IPS-18a (cell line): ENCODE data around the gene OR5M8.

ENCODE experiments used
- H3K27ac ChIP-seq: one replicate; pipeline ENCODE4 v1.5.1; 2013; ENCODE audit warnings: low read length
- H3K27me3 ChIP-seq: one replicate; pipeline ENCODE4 v1.6.1; 2013; ENCODE audit warnings: mild to moderate bottlenecking, low read length; ENCODE audit not compliant: control insufficient read depth, insufficient read depth
- H3K36me3 ChIP-seq: one replicate; pipeline ENCODE4 v1.6.1; 2013; ENCODE audit warnings: low read depth, low read length; ENCODE audit not compliant: control insufficient read depth
- H3K4me1 ChIP-seq: one replicate; pipeline ENCODE4 v1.6.1; 2013; ENCODE audit warnings: low read depth, low read length; ENCODE audit not compliant: control insufficient read depth
- H3K4me3 ChIP-seq: one replicate; pipeline ENCODE4 v1.5.1; 2013; ENCODE audit warnings: low read length
- H3K9ac ChIP-seq: one replicate; pipeline ENCODE4 v1.6.1; 2013; ENCODE audit warnings: mild to moderate bottlenecking, low read length, moderate library complexity
- H3K9me3 ChIP-seq: one replicate; pipeline ENCODE4 v1.6.1; 2013; ENCODE audit warnings: low read depth, low read length; ENCODE audit not compliant: control insufficient read depth

The OR5M8 gene

GRCh38 chr11:56491270-56491669, at the start of gene OR5M8:
TSS of gene OR5M8 (minus strand) at chr11:56491370. CDS start at chr11:56491370, 0 bp downstream.
- Histone ChIP-seq H3K4me3 (no peak within 1 kb of the TSS), H3K27ac (no peak within 1 kb of the TSS), H3K4me1 (no peaks in the 10 kb centered on the region), H3K9ac (no peak within 1 kb of the TSS), H3K36me3 (no peaks in the 10 kb centered on the region), H3K27me3 (no peaks in the 10 kb centered on the region), H3K9me3 (no peaks in the 10 kb centered on the region)

- Histone ChIP-seq H3K4me3 (no peak overlapping the region), H3K27ac (no peak overlapping the region), H3K36me3 (no peaks in the 10 kb centered on the region), H3K9me3 (peaks cover 3% of the 10 kb centered on the region), H3K27me3 (no peaks in the 10 kb centered on the region), H3K9ac (no peak overlapping the region), H3K4me1 (no peaks in the 10 kb centered on the region)
Observed at GRCh38 chr11:56533054-56533740, 42.0 kb upstream of the OR5M8 start.

- H3K9me3 ChIP-seq, result peaks cover 3% of the 10 kb centered on the region
- H3K36me3 ChIP-seq, result no peaks in the 10 kb centered on the region
- no peaks in the 10 kb centered on the region for H3K27me3 ChIP-seq
- H3K4me1 ChIP-seq, result no peaks in the 10 kb centered on the region
- no peak overlapping the region for H3K27ac ChIP-seq
- H3K4me3 ChIP-seq, result no peak overlapping the region
- no peak overlapping the region for H3K9ac ChIP-seq
Observed at GRCh38 chr11:56531856-56532255, 40.7 kb upstream of the OR5M8 start.

- Histone ChIP-seq H3K4me1 (no peaks in the 10 kb centered on the region), H3K4me3 (no peak overlapping the region), H3K27me3 (no peaks in the 10 kb centered on the region), H3K36me3 (no peaks in the 10 kb centered on the region), H3K9me3 (no peaks in the 10 kb centered on the region), H3K27ac (no peak overlapping the region), H3K9ac (no peak overlapping the region)
Observed at GRCh38 chr11:56522008-56522407, 30.8 kb upstream of the OR5M8 start.

GRCh38 chr11:56513280-56513679, 22.1 kb upstream of the OR5M8 start:
- Histone ChIP-seq H3K36me3 (no peaks in the 10 kb centered on the region), H3K27me3 (no peaks in the 10 kb centered on the region), H3K9me3 (no peaks in the 10 kb centered on the region), H3K9ac (no peak overlapping the region), H3K4me3 (no peak overlapping the region), H3K27ac (no peak overlapping the region), H3K4me1 (no peaks in the 10 kb centered on the region)

- Histone ChIP-seq H3K27me3 (no peaks in the 10 kb centered on the region), H3K9ac (no peak overlapping the region), H3K9me3 (no peaks in the 10 kb centered on the region), H3K36me3 (no peaks in the 10 kb centered on the region), H3K4me1 (no peaks in the 10 kb centered on the region), H3K27ac (no peak overlapping the region), H3K4me3 (no peak overlapping the region)
Observed at GRCh38 chr11:56509439-56509838, 18.3 kb upstream of the OR5M8 start.

- Histone ChIP-seq H3K27ac (no peak overlapping the region), H3K9me3 (no peaks in the 10 kb centered on the region), H3K9ac (no peak overlapping the region), H3K4me1 (no peaks in the 10 kb centered on the region), H3K27me3 (no peaks in the 10 kb centered on the region), H3K4me3 (no peak overlapping the region), H3K36me3 (no peaks in the 10 kb centered on the region)
Observed at GRCh38 chr11:56497010-56497409, 5.8 kb upstream of the OR5M8 start.

- Histone ChIP-seq H3K9me3 (no peaks in the 10 kb centered on the region), H3K36me3 (no peaks in the 10 kb centered on the region), H3K27me3 (no peaks in the 10 kb centered on the region), H3K4me1 (no peaks in the 10 kb centered on the region), H3K27ac (no peak overlapping the region), H3K9ac (no peak overlapping the region), H3K4me3 (no peak overlapping the region)
Observed at GRCh38 chr11:56495117-56495516, 3.9 kb upstream of the OR5M8 start.

GRCh38 chr11:56486801-56487200, 4.4 kb downstream of the OR5M8 start:
- H3K9me3 ChIP-seq, result no peaks in the 10 kb centered on the region
- H3K36me3 ChIP-seq, result no peaks in the 10 kb centered on the region
- no peaks in the 10 kb centered on the region for H3K27me3 ChIP-seq
- no peak overlapping the region for H3K4me3 ChIP-seq
- H3K9ac ChIP-seq, result no peak overlapping the region
- H3K4me1 ChIP-seq, result no peaks in the 10 kb centered on the region
- no peak overlapping the region for H3K27ac ChIP-seq

- H3K9me3 ChIP-seq, result no peaks in the 10 kb centered on the region
- no peak overlapping the region for H3K27ac ChIP-seq
- H3K36me3 ChIP-seq, result no peaks in the 10 kb centered on the region
- no peaks in the 10 kb centered on the region for H3K27me3 ChIP-seq
- H3K9ac ChIP-seq, result no peak overlapping the region
- no peak overlapping the region for H3K4me3 ChIP-seq
- no peaks in the 10 kb centered on the region for H3K4me1 ChIP-seq
Observed at GRCh38 chr11:56474729-56475235, 16.4 kb downstream of the OR5M8 start.

- H3K9me3 ChIP-seq, result no peaks in the 10 kb centered on the region
- no peak within 1 kb of the TSS for H3K9ac ChIP-seq
- no peak within 1 kb of the TSS for H3K27ac ChIP-seq
- no peak within 1 kb of the TSS for H3K4me3 ChIP-seq
- no peaks in the 10 kb centered on the region for H3K4me1 ChIP-seq
- H3K36me3 ChIP-seq, result no peaks in the 10 kb centered on the region
- H3K27me3 ChIP-seq, result no peaks in the 10 kb centered on the region
Observed at GRCh38 chr11:56473252-56473651, 17.9 kb downstream of the OR5M8 start, which contains the start of gene OR5M3. TSS of gene OR5M3 (minus strand) at chr11:56473352. CDS start at chr11:56470497, 2,855 bp downstream.

GRCh38 chr11:56457076-56457475, 34.1 kb downstream of the OR5M8 start:
- no peak overlapping the region for H3K27ac ChIP-seq
- no peaks in the 10 kb centered on the region for H3K9me3 ChIP-seq
- no peaks in the 10 kb centered on the region for H3K4me1 ChIP-seq
- no peaks in the 10 kb centered on the region for H3K27me3 ChIP-seq
- no peak overlapping the region for H3K9ac ChIP-seq
- no peaks in the 10 kb centered on the region for H3K36me3 ChIP-seq
- no peak overlapping the region for H3K4me3 ChIP-seq
